Lower leg skin (tissue), 3 donors: ENCODE results near the gene C19orf81.

Source experiments
- POLR2A ChIP-seq, 2 donors: fragments of 450-650 bp; IDR thresholded peaks; one replicate each; pipeline ENCODE4 v1.6.1; 2016 to 2017; ENCODE audit warnings: antibody characterized with exemption in 2 of 2, mild to moderate bottlenecking in 1 of 2, moderate library complexity in 1 of 2
- TF ChIP-seq, protein P1 (sequence below), 3 donors: fragments of 450-650 bp; IDR thresholded peaks; one replicate each; pipeline ENCODE4 v1.5.1; 2016; ENCODE audit warnings: antibody characterized with exemption in 3 of 3, mild to moderate bottlenecking in 3 of 3, moderate library complexity in 2 of 3

DNA sequence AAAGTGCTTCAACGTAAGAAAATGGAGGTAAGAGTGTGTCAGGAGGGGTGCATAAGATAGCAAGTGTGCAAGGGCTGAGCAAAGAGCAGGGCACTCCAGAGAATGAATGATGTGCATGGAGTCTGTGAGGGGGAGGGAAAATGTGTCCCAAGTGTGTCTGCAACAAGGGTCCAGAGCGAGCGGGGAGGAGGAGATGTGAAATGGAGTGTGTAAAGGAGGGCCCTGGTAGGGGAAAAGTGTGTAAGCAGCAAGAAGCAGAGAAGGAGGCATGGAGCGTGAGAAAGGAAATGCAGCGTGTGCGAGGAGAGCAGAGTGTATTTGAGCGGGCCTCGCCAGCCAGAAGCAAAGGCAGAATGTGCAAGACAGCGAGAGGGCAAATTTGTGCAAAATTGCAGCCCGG lies 11.8 kb downstream of the C19orf81 start:
- no peak for TF ChIP-seq POLR2A (IDR thresholded peaks at IDR 0.05)
- TF ChIP-seq, protein P1, sequence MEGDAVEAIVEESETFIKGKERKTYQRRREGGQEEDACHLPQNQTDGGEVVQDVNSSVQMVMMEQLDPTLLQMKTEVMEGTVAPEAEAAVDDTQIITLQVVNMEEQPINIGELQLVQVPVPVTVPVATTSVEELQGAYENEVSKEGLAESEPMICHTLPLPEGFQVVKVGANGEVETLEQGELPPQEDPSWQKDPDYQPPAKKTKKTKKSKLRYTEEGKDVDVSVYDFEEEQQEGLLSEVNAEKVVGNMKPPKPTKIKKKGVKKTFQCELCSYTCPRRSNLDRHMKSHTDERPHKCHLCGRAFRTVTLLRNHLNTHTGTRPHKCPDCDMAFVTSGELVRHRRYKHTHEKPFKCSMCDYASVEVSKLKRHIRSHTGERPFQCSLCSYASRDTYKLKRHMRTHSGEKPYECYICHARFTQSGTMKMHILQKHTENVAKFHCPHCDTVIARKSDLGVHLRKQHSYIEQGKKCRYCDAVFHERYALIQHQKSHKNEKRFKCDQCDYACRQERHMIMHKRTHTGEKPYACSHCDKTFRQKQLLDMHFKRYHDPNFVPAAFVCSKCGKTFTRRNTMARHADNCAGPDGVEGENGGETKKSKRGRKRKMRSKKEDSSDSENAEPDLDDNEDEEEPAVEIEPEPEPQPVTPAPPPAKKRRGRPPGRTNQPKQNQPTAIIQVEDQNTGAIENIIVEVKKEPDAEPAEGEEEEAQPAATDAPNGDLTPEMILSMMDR (IDR thresholded peaks at IDR 0.05), result no peak
